ENCODE results near the gene SUSD4.

SUSD4 gene

GRCh38 chr1:223227031-223227430 lies 136.9 kb downstream of the SUSD4 start:
- DNase-seq: no peak

DNA sequence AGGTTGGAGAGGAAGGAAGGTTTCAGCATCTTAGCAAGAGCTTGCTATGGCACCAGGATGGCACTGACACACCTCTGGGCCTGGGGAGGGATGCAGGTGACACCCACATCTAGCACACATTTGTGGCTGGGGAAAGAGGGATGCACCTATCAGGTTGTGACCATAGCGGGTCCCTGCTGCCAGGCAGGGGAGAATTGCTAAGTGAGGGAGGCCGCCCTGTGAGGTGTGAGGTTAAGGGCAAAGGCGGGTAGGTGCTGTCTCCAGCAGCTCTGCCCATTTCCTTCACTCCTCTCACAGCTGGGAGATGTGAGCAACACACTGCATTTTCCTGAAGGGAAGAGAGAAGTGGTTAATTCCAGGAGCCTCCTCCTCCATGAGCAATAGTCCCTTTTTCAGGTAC lies 137.7 kb downstream of the SUSD4 start:
- DNase-seq: no peak

DNA sequence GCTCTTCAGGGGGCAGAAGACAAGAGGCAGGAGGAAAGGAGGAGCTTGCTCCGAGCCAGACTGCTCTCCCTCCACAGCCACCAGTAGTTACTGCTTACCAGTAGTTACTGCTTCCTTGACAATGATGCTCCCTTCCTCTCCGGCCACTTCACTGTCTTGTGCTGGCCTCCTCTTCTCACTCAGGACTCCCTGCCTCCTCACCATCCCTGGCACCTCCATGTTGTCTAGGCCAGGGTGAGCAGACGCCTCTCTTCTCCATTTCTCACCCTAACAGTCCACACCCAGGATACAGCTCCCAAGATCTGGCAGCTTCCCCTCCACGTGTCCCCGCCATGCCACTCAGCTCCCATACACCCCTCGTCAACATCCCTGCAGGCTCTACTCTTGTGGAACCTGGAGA lies 138.5 kb downstream of the SUSD4 start:
- DNase-seq: no peak

GRCh38 chr1:223225061-223225460 lies 138.9 kb downstream of the SUSD4 start:
- DNase-seq: no peak

DNA sequence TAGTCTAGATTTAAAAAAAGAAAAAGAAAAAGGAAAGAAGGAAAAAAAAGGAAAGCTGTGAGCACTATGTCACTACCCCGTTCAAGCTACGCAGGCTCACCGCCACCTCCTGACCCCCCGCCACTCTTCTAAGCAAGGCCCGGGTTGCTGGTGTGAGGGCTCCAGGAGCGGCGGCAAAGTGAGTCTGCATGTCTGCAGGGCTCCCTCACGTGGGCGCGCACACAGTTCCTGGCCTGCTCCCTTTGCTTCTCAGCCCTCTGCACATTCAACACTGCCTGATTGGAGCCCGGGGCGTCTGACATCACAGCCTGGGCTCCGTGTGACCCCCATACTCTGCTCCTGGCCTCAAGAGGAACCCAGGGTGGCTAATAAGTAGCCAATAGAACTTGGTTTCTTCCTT lies 139.5 kb downstream of the SUSD4 start:
- no peak for DNase-seq

DNA sequence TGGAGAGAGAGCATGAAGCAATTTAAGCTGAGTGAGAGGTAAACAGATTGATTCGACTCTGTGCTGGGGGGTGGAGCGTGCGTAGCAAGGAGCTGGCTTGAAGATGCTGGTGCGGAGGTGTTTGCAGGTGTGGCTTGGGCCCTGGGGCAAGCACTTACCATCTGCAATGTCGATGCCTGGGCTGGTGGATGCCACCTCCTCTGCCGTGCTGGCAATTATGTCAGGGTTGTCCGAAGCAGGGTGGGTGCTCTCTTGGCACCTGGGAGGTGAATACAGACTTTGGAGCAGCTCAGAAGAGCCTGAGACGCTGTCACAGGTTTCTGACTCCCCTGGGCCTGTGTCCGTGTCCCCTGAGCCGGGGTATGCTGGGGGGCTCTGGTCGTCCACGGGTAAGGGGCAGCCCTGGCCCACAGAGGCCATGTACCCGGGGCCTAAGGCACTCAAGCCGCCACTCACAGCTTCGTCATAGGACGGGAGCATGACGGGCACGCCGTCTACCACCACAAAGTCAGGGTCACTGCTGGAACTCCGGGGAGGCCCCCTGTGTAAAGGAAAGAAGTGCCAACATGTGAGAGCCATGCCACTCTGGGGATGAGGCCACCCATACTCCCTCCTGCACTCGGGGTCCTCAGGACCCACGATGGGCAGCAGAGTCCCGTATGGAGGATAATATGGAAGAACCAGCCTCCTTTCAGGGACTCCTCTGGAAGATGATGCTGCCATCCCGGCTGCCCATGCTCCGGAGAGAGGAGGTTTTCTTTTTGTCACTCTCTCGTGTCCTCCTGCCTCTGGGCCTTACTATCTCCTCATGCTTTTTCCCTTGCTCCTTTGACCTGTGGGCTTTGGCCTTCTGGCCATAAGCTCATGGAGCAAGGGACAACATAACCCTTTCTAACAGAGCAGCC lies 140.6 kb downstream of the SUSD4 start:
- no peak for DNase-seq

GRCh38 chr1:223222377-223222776 lies 141.6 kb downstream of the SUSD4 start:
- no peak for DNase-seq

- no peak for DNase-seq
These were observed 142.3 kb downstream of the SUSD4 start for GRCh38 chr1:223221686-223222085.

- DNase-seq: no peak
These were observed 143.9 kb downstream of the SUSD4 start for GRCh38 chr1:223219846-223220610.

GRCh38 chr1:223219318-223219635 lies 144.7 kb downstream of the SUSD4 start:
- DNase-seq: no peak

GRCh38 chr1:223217781-223218180 lies 146.2 kb downstream of the SUSD4 start:
- DNase-seq: no peak

DNA sequence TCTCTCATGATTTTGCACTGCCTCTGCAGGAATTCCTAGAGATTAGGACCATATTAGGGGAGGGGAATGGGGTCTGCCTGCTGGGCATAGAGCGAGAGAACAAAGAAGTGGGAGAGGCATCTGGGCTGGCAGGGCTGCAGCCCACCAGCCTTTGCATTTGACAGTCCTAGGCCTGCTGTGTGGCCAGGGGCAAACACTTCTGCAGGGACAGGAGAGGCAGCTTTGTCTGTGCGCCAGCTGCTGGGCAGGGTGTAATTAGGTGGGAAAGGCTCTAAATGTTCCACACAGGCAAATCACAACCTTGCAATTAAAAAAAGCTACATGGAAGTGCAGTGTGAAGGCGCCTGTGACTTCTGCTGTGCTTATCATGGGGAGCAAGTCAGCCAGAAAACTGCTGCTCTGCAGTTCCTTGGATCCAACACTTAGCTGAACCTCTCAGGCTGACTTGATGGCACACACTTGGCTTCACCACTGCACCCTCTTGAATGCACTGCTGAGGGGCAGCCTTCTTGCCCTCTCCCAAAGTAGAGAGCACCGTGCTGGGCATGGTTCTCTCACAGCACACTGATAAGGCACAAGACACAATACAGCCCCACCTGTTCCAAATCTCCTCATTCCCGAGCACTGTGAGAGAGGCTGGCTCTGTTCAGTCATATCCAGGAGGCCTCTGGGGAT lies 147.3 kb downstream of the SUSD4 start:
- no peak for DNase-seq

DNA sequence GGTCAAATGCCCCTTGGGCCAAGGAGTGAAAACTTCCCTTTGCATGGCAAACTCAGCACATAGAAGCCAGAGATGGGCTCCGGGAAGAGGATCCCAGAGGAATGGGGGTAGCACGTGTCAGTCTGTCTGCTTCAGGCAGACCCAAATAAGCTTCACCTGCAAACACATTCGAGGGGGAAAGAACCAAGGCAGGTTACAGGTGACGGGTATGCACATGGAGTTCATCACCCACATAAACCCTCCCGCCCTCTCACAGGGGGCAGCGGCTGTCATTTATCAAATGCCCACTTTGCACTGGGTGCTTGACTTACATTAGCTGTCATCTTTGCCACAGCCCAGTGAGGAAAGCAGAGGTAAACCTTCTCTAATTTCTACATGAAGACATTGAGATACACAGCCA lies 147.9 kb downstream of the SUSD4 start:
- no peak for DNase-seq

DNA sequence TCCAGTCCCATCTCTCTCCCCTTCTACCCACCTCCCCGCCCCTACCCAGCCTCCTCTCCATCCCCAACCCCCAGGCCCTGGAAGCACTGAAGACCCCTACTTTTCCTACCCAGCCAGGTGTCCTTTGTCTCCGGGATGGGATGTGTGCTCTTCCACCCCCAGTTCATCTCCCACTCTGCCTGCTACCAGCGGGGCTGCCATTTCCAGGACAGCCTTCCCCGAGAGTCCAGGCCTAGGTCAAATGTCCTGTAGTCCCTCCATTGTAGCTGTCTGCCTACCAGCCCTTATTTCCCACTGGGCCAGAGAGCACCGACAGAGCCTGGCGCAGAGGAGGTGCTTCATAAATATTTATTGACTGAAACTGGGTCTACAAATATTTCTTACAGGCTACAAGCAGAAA lies 148.9 kb downstream of the SUSD4 start:
- DNase-seq: no peak

- no peak for DNase-seq
These were observed 149.6 kb downstream of the SUSD4 start for GRCh38 chr1:223214261-223214807.

DNA sequence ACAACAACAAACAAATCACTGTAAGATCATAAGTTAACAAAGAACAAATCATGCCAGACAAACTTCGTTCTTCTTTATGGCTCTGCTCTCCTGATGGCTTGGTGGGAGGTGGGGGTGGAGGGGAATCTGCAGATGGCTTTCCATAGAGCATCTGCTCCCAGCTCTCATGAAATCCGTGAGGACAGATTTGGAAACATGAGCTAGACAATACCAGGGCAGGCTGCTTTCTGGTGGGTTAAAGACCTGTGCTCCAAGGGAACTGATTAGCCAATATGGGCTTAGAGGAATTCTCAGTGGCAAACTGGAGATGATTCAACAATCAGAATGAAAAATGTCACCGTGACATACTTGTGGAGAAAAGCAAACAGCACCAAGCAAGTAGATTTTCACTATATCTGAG lies 151.5 kb downstream of the SUSD4 start:
- DNase-seq: no peak

DNA sequence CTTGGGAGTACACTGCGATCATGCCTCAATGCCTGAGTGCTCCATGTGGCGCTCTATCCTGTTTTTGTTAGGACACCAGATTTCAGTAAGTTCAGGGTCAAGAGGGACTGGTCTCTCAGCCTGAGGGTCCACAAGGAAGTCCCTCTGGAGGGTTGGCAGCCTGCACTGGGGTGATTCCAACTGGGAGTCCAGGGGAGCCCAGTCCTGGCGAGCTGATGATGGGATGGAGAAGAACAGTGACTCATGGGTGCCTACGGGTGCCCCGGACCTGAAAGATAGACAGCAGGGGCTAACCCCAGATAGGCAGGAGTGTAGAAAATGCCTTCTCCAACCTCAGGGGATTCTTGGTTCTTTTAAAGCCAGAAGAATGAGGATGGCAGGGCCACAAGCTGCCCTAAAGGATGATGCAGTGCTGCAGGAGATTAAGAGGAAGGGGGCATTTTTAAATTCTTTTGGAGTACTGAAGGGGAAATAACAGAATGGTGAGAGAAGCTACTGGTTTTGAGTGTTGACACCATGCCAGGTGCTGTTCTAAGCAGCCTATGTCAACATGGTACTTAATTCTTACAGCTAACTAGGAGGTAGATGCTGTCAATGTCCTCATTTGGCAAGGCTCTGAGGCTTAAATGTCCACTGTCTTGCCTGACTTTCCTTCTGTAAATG lies 152.5 kb downstream of the SUSD4 start:
- DNase-seq: no peak

- DNase-seq: no peak
These were observed 153.2 kb downstream of the SUSD4 start for GRCh38 chr1:223210788-223211120.

GRCh38 chr1:223209992-223210787 lies 153.8 kb downstream of the SUSD4 start:
- no peak for DNase-seq

- no peak for DNase-seq
These were observed 154.6 kb downstream of the SUSD4 start for GRCh38 chr1:223209293-223209898.

GRCh38 chr1:223208164-223209076 lies 155.6 kb downstream of the SUSD4 start:
- DNase-seq: no peak

Measured in CD4-positive, alpha-beta T cell treated with Interferon gamma for 1 hour (primary cell).